Measurements from ENCODE around the gene P2RY4.
"Not testable (repeated sequence)": the region's sequence is repeated elsewhere in the genome, so short reads cannot be mapped to it uniquely, and the experiment has no call there.

DNA sequence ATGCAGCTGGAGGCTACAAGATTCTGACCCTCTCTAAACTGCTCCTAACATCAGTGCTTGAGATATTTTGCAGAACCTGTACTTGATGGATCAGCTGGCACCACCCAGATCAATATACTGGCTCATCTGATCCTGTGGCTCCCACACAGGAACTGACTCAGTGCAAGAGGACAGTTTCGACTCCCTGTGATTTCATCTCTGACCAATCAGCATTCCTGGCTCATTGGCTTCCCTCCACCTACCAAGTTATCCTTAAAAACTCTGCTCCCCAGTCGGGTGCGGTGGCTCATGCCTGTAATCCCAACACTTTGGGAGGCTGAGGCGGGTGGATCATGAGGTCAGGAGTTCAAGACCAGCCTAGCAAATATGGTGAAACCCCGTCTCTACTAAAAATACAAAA, 16.4 kb downstream of the P2RY4 start:
- TF ChIP-seq L3MBTL2 (conservative IDR thresholded peaks at IDR 0.05); SP1 (IDR thresholded peaks at IDR 0.05); ELF4 (IDR thresholded peaks at IDR 0.05); FOXM1 (IDR thresholded peaks at IDR 0.05; ENCODE audit: borderline replicate concordance); BHLHE40 (IDR thresholded peaks at IDR 0.05; ENCODE audit: borderline replicate concordance); FOXA1 (IDR thresholded peaks at IDR 0.05); HDGF (IDR thresholded peaks at IDR 0.05; ENCODE audit: borderline replicate concordance); SUZ12 (IDR thresholded peaks at IDR 0.05); FOXK2 (IDR thresholded peaks at IDR 0.05); ZNF384 (IDR thresholded peaks at IDR 0.05); TARDBP (IDR thresholded peaks at IDR 0.05): not testable (repeated sequence)
